NCI-H187 (cell line): Measurements from ENCODE around the gene NCOR2.

Experiments
- DNase-seq, 2 experiments: peaks; one replicate each; lab custom pipeline; 2025; lab: John Stamatoyannopoulos, UW

NCOR2 gene

GRCh38 chr12:124525927-124526692 lies 41.3 kb downstream of the NCOR2 start:
- DNase-seq, result no peak

- no peak for DNase-seq
These were observed 42.0 kb downstream of the NCOR2 start for GRCh38 chr12:124525455-124525854.

DNA sequence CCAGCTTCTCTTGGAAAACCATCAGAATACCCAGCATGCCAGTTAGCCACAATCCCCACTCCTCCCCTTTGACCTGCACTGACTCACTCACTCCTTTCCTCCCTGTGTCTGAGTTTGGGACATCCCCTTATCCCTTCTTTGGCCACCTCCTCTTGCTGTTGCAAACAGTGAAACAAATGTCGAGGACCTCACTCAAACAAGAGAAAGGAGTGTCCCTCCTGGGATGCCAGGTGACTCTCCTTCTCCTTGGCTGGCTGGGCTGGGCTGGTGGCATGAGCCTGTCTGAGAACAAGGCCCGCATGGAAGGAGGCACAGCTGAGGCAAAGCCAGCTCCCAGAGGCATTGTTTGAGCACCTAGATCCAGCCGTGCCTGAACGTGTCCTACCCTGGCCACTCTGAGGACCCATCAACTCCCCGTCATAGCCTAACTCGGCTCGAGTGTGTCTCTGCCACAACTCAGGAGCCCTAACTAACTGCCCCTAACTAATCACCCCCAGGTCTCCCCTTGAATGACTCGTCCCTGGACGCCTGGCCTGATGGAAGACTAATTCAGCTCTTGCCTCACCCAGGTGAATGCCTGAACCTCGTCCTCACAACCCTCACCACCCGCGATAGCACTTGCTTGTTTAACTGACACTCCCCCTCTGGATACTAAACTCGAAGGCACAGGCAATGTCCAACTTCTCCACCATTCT lies 43.0 kb downstream of the NCOR2 start:
- DNase-seq, result no peak

- DNase-seq, result no peak
These were observed 44.3 kb downstream of the NCOR2 start for GRCh38 chr12:124523071-124523470.

GRCh38 chr12:124520907-124521306 lies 46.5 kb downstream of the NCOR2 start:
- no peak for DNase-seq

DNA sequence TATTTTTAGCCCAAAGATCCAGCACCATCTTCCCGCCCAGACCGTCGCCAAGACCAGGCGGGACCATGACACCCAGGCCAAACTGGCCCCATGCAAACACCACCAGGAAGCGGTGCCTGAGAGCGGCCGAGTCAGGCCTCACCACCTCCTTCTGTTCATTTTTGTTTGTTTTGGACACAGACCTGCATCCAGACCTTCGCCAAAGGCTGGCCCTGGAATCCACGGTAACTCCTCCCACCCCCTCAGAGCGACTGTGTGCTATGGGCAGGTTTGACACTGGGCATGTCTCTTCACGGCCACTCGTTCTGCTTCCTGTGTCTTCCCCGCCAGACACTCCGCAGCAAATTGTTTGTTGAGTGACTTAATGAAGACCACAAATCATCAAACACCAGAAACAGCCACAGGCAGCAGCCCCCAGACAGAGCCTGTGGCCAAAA lies 47.1 kb downstream of the NCOR2 start:
- no peak for DNase-seq

DNA sequence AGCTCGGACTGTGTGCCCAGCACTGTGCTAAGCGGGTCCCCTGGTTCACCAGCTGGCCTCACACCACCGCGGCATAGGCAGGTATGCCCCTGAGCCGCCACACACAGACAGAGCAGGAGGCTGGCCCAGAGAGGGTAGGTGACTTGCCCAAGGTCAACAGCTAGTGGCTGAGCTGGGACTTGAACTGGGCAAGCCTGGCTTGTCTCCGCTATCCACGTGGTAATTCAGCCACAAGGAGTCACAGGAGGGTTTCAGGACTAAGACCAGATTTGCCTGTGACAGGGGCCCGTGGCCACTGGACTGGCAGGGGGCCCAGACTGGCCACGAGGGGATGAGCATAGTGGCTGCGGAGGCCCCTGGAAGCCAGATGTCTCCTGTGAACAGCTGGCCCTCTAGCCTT lies 47.7 kb downstream of the NCOR2 start:
- no peak for DNase-seq

GRCh38 chr12:124518051-124518932 lies 49.1 kb downstream of the NCOR2 start:
- peak; percentile 93 to 99 for DNase-seq
